Upper lobe of left lung (tissue), 4 donors: Measurements from ENCODE around the gene ATP6V1G2.

Source experiments
- CTCF ChIP-seq, 6 experiments: fragments of 450-650 bp in 4 of 6; fragments of 200-600 bp in 2 of 6; sonication (generic) in 2 of 6; IDR thresholded peaks; one replicate each; pipeline ENCODE4 v1.5.1; 2016 to 2019; ENCODE audit warnings: antibody characterized with exemption in 6 of 6
- EP300 ChIP-seq, 4 donors: sonication (generic); formaldehyde crosslinking; IDR thresholded peaks; one replicate each; pipeline ENCODE4 v1.5.1; 2017; ENCODE audit warnings: antibody characterized with exemption in 4 of 4, control low read depth in 2 of 4

- TF ChIP-seq EP300 (IDR thresholded peaks at IDR 0.05), result no peak
- TF ChIP-seq CTCF (IDR thresholded peaks at IDR 0.05), result no peak
Measured at GRCh38 chr6:31557443-31558317, 11.3 kb upstream of the ATP6V1G2 start.
